GM21381 (cell line): Measurements from ENCODE around the gene AZGP1.
"Not testable (repeated sequence)": the region's sequence is repeated elsewhere in the genome, so short reads cannot be mapped to it uniquely, and the experiment has no call there.

Source experiments
- ATAC-seq: cut with Tn5 transposase; IDR thresholded peaks from one replicate; pipeline ENCODE4 v1.9.1; 2021; ENCODE audit warnings: mild to moderate bottlenecking, moderate library complexity; ENCODE audit not compliant: unreplicated experiment

AZGP1 gene

GRCh38 chr7:99953649-99954048 lies 22.2 kb downstream of the AZGP1 start:
- no peak for ATAC-seq

GRCh38 chr7:99952649-99953048 lies 23.2 kb downstream of the AZGP1 start:
- ATAC-seq = not testable (repeated sequence)

GRCh38 chr7:99950819-99951218 lies 25.0 kb downstream of the AZGP1 start:
- not testable (repeated sequence) for ATAC-seq

GRCh38 chr7:99949645-99950228 lies 26.1 kb downstream of the AZGP1 start:
- no peak for ATAC-seq

- ATAC-seq = no peak
Measured at GRCh38 chr7:99947608-99948007, 28.2 kb downstream of the AZGP1 start.

- ATAC-seq = no peak
Measured at GRCh38 chr7:99944497-99945070, 31.2 kb downstream of the AZGP1 start.

- ATAC-seq = no peak
Measured at GRCh38 chr7:99943641-99944496, 32.0 kb downstream of the AZGP1 start.

GRCh38 chr7:99938296-99938695 lies 37.5 kb downstream of the AZGP1 start:
- ATAC-seq = no peak

GRCh38 chr7:99935009-99935408 lies 40.8 kb downstream of the AZGP1 start:
- ATAC-seq = not testable (repeated sequence)

GRCh38 chr7:99930376-99930775 lies 45.5 kb downstream of the AZGP1 start:
- no peak for ATAC-seq

- ATAC-seq = no peak
Measured at GRCh38 chr7:99929730-99930053, 46.1 kb downstream of the AZGP1 start.

- ATAC-seq = no peak
Measured at GRCh38 chr7:99928994-99929729, 46.7 kb downstream of the AZGP1 start, which contains the start of gene GJC3. Gene GJC3 (minus strand): TSS chr7:99929620. CDS start chr7:99929620, 0 bp downstream.

- no peak for ATAC-seq
Measured at GRCh38 chr7:99928188-99928587, 47.6 kb downstream of the AZGP1 start.

GRCh38 chr7:99927536-99927935 lies 48.3 kb downstream of the AZGP1 start:
- no peak for ATAC-seq

- no peak for ATAC-seq
Measured at GRCh38 chr7:99926321-99926720, 49.5 kb downstream of the AZGP1 start.

- ATAC-seq = no peak
Measured at GRCh38 chr7:99923200-99923599, 52.6 kb downstream of the AZGP1 start.

GRCh38 chr7:99920149-99920548 lies 55.7 kb downstream of the AZGP1 start:
- ATAC-seq = no peak

GRCh38 chr7:99919814-99920112 lies 56.1 kb downstream of the AZGP1 start:
- no peak for ATAC-seq

GRCh38 chr7:99918959-99919813 lies 56.6 kb downstream of the AZGP1 start, which contains the start of gene TRIM4:
Gene TRIM4 (minus strand): TSS chr7:99919530. CDS start chr7:99919401, 129 bp downstream.
- ATAC-seq = peak; percentile 96
